NCI-H82 treated with DMSO at 0.1 percent for 48 hours (cell line): ENCODE measurements around the gene DCUN1D4.

Experiments used
- DNase-seq: peaks from one replicate; lab custom pipeline; 2025; ENCODE audit not compliant: unreplicated experiment; lab: John Stamatoyannopoulos, UW

The DCUN1D4 gene

DNA sequence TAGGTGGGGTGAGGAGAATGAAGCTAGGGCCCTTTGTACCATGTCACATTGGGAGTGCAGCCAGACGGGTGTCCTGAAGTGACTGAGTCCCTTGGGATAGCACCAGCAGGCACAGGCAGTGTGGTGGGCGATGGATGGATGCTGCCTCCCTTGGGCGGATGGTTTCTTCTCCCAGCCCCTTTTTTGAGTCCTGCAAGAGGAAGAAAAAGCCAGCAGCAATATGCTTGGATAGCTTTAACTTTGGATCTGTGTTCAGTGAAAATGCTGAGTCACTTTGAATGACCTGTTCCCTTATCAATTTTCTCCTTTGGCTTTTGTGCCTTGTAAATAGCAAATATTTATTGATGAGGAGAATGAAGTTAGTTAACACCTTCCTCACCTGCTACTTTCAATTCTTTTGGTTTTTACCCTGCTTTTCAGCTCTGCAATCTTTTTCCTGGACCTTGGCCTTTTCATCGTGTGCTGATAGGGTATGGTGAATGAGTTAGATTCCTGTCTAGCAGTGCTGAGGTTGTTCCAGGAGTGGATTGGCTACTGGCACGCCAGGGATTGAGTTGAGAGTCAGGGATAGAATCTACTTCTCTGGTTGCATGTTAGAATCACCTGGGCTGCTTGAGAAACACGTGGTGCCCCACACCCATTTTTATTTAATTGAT lies 10.2 kb downstream of the DCUN1D4 start:
- no peak for DNase-seq

DNA sequence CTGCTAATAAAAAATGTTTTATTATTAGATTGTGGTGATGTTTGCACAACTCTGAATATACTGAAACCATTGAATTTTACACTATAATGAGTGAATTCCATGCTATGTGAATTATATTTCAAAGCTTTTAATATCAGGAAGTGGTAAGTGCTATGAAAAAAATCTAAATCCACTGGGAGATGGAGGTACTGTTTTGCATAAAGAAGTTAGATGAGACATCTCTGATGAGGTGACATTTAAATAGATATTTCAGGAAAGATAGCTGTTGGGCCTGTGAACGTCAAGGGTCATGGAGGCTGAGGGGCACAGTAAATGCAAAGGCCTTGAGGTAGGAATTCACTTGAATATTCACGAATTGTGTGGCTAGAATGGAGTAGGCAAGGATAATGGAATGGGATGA lies 12.3 kb downstream of the DCUN1D4 start:
- no peak for DNase-seq

DNA sequence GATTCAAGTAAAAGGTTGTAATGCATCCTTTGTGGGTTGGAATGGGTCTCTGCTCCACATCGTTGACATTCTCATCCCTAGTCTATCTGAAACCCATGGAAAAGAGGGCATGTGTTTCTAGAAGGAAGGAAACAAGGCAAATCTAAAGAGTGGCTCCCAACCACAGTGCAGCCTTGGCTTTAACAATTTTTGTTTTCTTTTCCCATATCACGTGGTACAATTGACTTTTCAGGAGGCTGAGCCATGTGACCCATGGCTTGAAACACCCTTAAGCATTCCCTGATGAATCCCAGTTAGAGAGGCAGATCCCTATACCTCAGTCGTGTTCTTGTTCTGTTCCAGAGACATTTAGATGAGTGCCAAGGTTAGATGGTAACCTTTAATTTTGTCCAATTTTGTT lies 12.8 kb downstream of the DCUN1D4 start:
- no peak for DNase-seq

DNA sequence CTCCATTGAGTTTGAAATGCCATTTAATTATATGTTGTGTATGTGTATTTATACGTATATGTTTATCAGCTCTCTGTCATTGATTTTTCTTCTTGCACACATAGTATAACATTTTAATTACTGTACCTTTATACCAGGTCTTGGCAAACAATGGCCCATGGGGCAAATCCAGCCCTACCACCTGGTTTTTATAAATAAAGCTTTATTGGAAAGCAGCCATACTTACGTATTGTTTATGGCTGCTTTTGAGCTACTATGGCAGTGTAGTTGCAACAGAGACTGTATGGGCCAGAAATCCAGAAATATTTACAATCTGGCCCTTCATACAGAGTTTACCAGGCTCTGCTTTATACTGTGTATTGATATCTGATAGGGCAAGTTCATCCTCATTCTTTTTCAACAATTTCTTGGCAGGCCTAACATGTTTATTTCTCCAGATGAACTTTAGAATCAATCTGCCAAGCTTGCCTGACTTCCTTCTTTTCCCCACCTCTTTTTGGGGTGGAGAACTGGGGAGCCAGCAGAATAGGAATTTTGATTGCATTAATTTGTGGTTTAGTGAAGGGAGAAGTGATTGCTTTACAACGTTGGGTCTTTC lies 15.8 kb downstream of the DCUN1D4 start:
- DNase-seq: no peak

DNA sequence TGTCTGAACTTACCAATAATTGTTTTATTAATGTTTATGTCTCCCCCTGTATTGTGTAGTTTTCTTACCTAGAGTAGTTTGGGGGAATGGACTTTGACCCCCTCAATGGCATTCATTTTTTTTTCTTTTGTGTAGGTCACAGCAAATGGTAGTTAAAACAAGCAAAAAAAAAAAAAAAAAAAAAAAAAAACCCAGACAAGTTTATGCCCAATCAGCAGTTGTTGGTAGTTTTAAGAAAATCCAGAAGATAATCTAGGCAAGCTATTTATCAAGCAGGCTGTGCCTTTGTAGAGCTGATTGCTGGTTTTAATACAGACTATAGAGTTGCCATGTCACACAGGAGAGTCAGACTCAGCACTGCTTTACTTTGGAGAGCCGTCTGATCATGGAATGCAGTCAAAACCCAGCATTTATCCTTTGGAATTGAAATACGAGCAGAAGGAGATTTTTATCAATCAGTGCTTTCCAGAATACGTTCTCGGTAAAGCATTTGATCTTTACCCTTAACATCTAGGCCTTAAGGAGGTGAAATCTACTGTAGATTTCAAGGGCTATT lies 16.6 kb downstream of the DCUN1D4 start:
- no peak for DNase-seq

DNA sequence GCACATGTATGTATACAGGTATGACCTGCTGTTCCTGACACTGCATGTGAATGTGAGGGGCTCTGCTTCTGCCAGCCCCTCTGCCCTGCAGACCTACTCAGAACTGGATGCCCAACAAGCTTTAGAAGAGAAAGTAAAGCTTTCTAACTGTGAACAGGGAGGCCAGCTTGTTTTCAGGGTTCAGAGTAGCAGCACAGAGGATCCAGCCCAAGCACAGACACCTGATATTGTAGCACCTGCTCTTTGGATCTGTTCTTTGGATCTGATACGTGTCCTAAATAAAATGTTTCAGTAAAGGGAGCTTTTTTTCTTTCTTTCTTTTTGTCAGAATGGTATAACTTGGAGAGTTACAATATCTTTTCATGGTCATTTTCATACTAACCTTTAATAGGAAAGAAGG lies 19.2 kb downstream of the DCUN1D4 start:
- DNase-seq: no peak

DNA sequence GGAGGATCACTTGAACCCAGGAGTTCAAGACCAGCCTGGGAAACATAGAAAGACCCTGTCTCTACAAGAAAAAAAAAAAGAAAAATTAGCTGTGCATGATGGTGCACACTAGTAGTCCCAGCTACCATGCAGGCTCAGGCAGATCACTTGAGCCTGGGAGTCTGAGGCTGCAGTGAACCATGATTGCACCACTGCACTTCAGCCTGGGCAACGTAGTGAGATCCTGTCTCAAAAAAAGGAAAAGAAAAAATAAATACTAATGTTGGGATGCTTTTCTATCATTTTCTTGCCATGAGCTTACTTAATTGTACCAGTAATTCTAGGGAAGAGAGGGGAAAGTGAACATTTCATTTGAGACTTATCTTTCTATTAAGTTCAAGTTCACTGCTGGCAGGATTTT lies 19.8 kb downstream of the DCUN1D4 start:
- no peak for DNase-seq

DNA sequence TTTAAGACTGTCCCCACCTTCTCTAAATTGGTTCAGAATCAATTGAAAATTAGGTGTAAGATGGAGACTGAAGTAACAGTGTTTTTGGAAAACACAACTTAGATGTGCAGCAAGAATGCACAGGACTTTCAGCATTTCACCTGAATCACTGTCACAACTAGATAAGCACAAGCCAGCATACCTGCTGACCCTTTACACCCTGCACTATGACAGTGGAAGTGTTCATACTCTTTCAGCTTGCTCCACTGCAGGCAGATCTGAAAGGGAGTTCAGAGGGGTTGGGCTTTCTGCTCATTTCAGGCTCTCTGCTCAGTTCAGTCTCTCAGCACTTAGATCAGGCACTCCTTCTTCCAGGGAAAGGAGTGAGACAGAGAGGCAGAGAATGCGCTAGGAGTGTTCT lies 22.8 kb downstream of the DCUN1D4 start:
- DNase-seq: no peak

DNA sequence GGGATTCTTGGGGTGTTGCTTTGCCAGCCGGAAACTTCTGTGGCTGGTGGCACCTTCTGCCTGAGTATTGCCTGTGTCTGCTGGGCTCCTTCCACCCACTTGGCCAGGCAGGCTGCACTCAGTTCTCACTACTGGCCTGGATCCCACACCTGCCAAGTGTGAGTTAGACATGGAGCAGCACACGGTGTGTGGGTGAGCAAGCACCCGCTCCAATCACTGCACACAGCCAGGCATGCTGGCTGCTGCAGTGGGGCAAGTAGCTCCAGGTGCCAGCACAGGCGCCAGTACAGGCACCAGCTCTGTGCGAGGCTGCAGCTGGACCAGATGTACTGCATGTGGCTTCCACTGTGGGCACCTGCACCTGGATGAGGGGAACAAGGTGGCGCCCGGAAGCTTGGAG lies 23.9 kb downstream of the DCUN1D4 start:
- DNase-seq: no peak

DNA sequence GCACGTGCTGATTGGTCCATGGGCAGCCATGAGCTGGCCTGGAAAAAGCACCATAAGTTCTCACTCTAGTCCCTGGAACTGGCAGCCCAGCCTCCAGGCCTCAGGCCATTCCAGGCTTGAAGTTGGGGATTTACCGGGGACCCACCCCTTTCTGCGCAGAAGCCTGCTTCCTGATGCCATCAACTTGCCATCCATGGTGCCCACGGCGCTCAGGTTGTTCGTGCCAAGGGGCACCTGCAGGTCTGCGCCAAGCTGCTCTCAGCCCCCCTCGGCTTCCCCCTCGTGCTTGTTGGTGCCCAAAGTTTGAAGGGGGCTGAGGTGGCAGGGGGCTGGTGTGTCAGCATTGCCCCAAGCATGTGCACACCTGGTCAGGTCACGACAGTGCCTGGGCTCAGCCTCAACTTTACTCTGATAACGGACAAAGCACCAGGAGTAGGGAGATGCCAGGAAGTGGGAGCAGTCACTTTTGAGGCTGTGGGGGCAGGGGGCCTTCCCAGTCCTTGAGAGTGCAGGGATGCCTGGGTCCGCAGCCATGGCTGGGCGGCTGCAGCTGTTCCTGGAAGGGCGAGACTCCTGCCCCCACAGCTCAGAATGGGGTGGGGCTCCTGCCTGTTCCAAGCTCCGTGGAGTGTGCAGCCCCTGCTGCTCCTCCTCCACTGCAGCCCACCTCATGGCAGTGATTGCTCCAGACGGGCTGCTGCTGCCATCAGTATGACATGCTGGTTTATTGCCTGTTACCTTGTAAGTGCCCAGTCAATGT lies 24.9 kb downstream of the DCUN1D4 start:
- no peak for DNase-seq

DNA sequence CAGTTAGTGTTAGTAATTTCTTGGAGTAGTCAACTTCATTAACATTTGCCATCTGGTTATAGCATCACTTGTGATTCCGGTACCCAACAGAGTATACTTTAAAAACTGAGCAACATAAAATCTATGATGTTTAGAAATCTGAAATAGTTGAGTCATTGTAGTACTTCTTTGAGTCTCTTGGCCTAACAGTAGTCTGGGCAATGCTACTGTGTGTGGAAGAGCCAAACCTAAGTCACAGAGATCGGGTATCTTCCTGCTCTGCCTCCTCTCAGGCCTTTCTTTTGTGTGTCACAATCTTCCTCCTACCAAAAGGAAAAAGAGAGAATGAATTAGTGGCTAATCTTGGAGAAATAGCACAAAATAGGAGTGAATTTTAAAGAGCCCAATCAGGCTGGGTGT lies 25.5 kb downstream of the DCUN1D4 start:
- DNase-seq: no peak

DNA sequence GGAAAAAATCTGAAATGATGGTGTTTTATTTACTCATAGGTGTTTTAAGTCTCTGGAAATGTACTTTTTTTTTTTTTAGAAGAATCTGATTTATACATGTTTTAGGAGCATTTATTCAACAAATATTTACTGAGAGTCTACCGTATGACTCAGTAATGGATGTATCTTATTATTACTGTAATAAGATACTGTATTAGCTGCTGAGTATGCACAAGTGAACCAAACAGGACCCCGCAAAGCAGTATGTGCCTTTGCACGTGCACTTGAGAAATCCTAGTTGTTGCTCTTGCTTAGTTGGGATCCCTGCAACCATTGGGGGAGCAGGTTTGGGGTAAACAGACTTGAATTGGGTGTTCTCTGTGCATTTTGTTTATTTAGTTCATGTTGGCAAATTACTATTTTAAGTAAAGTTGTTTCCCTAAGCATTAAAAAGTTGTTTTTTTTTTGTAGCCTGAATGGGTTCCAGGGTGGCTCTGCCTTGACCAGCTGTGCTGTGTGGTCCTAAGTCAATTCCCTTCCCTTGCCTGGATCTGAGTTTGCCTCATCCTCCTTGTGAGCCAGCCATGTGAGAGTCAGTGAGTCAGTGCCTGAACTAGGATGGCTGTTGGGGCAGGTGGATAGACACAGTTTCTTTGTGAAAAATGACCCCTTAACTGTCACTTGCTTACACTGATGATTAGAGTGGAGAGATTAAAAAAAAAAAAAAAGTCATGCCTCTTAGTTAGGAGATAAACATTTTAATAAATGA lies 27.7 kb downstream of the DCUN1D4 start:
- no peak for DNase-seq

DNA sequence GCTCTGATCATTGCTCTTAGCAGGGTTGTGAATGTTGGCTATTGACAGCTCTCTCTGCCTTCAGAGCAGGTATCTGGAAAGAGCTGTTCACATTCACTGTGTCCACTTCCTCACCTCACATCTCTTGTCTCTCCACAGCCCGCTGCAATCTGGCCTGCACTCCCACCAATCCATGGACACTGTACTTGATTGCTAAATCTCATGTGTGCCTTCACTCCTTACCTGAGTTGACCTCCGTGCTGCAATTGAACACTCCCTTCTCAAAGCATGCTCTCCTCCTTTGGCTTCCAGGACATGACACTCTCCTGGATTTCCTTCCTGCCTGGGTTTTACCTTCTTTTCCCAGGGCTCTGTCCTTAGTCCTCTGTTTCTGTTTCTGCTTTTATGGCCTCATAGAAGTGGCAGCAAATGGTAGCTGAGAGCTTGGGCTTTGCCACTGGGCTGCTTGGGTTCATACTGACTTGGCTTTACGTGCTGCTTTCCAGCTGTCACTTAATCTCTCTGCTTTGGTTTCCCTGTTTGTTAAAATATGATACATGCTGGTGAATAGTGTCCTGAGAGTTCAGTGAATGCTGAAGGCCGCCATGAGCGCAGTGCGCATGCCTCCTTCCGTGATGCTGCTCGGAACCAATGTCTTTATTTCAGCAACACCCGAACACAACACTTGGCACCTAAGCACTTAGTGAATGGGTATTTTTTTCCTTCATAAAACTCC lies 29.5 kb downstream of the DCUN1D4 start:
- no peak for DNase-seq

DNA sequence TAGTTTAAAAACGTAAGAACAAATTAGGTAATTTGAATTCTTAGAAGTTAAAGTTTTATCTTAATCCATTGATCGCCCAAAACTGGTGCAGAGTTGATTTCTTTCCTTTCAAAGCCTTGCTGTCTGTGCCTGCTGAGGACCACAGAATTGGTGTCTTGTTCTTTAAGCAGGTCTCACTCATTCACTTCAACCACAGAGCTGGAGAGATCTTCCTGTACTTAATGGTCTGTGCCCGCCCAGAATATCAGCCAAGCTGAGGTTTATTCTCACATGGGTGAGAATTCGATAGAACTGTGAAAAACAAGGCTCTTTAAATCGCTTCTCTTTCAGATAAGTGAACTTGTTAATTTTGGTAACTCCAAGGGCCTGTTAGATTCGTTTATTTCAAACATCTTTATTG lies 31.6 kb downstream of the DCUN1D4 start:
- DNase-seq: no peak

DNA sequence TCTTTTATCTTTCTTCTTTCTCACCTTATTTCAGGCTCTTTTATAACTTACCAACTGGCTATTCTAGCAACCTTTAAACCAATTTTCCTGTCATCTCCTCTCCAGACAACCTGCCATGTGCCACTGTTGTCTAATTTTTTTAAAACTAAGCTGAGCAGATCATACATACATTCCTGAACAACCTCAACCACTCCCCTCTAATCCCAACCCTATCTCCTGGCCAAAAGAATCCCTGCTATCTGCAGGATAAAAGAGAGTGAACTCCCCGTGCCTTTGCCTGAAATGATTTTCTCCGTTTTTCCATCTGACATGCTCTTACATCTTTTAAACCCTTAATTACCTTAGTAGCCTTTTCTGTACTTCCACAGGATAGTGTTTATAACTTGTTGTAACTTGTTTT lies 35.5 kb downstream of the DCUN1D4 start:
- no peak for DNase-seq

DNA sequence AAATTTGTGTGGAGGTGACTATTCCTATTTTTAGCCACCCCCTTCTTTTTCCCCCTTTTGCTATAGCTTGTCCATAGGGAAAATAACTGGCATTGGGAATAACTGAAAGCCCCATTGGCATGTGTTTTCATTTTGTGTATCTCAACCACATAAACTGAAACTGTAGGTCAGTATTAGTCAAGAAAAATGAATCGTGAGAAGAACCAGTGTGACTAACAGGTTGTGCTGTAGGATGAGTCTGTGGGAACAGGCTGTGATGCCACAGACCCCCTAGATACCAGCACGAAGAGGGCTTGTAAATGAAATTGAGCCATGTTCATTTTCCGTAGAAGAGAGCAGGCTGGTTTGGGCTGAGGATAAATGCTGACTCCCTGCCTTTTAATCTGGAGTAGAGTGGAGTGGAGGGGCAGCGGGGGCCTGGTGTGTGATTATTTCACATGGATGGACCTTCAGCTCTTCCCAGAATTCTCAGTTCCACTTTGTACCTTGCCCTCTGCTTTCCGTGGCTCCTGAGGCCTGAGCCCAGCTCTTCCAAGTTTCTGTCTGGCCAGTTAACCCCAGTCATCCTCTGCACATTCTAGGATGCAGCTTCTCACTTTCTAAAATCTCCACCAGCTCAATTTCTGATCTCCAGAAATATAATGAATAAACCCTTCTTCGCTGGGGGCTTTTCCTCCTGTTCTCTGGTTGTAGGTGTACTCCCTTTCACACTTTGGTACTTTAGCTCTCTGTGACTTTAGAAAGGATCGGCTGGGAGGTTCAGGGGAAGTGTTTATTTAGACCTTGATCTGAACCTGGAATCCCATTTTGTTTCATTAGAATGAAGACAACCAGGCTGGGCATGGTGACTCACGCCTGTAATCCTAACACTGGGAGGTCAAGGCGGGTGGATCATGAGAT lies 37.3 kb downstream of the DCUN1D4 start:
- DNase-seq: no peak

DNA sequence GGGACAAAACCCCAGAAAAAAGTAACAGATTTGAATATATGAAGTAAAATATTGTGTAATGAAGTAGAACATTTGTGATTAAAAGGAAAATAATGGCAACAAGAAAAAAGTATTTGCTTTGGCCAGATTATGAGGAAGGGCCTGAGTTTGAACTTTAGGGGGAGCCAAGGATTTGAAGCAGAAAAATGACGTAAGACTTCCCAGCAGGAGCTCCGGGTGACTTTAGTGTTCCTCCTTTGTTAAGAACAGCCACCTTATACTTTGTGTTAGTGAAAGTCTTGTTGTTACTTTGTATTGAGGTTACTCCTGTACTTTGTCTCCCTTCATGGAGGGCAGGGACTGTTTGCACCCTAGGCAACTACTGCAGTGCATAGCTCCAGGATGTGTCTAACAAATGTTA lies 41.1 kb downstream of the DCUN1D4 start:
- no peak for DNase-seq

DNA sequence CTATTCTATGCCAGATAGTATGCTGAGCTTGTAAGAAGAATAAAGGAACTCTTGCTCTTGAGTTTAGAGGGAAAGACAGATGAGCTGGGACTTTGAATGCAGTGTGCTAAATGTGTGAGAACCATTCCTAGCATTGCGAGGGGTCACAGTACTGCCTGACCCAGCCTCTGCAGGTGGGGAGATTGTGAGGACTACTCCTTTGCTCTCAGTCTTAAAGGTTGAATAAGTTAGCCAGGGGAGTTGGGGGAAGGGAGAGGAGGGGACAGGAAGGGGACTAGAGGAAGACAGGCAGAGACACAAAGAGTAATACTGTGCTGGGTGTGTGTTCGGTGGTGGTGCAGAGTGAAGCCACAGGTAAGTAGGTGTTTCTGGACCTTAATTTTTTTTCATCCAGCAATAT lies 41.7 kb downstream of the DCUN1D4 start:
- no peak for DNase-seq

DNA sequence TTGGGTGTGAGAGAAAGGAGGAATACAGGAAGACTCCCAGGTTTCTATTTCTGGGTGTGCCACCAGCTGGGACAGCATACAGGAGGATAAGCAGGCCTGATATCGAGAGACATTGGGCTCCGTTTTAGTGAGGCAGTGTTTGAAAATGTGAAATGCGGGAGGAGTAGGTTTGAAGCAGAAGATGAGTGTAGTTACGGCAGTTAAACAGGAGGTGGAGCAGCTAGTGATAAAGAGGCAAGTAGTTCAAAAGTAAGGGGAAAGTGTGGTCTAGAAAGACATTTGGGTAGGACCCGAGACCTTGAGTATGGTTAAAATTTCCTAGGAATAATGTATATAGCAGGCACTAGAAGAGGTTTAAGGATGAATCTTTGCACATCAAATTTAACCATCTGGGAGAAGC lies 42.4 kb downstream of the DCUN1D4 start:
- no peak for DNase-seq

DNA sequence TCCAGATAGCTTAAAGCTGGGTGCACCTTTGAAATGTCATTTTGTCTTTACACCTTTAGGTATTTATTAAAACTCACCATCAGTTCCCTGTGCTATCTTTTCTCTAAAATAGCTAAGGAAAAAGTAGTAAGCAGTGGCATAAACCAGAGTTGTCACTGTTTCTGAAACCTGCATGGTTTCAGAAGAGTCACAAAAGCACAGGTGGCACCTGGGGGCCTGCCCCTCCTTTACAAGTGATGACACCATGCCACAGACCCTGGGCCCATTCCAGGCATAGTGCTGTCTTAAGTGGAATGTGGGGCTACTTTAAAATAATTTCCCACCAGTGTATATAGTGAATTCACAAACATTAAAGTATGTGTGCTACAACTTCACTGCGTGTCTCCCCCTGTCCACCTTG lies 47.8 kb downstream of the DCUN1D4 start:
- no peak for DNase-seq
